K562 (cell line): ENCODE data around the gene POLR1B. TPM values are rescaled to one million over a fixed set of nuclear protein-coding genes. Genes with fewer than 3 reads are reported as not detected.

Experiments used
- ATF4 ChIP-seq: fragments of 450-650 bp; formaldehyde crosslinking; IDR thresholded peaks from 2 replicates; pipeline ENCODE4 v1.4.0; 2022; ENCODE audit warnings: mild to moderate bottlenecking, moderate library complexity
- CHCHD3 ChIP-seq: fragments of 250-450 bp; sonication (Bioruptor Pico); IDR thresholded peaks from 2 replicates; pipeline ENCODE4 v2.1.2; 2022; ENCODE audit warnings: mild to moderate bottlenecking
- CREM ChIP-seq: IDR thresholded peaks from 2 replicates; pipeline ENCODE4 v1.6.1; 2014; ENCODE audit warnings: antibody characterized with exemption, low read depth
- CXXC5 ChIP-seq: fragments of 250-450 bp; sonication (Bioruptor Pico); IDR thresholded peaks from 2 replicates; pipeline ENCODE4 v1.8.0; 2022; ENCODE audit warnings: inconsistent platforms, mild to moderate bottlenecking, moderate library complexity
- ERF ChIP-seq: fragments of 450-650 bp; formaldehyde crosslinking; IDR thresholded peaks from 2 replicates; pipeline ENCODE4 v1.4.0; 2020; ENCODE audit warnings: mild to moderate bottlenecking, mixed read lengths
- FOXA1 ChIP-seq: fragments of 450-650 bp; IDR thresholded peaks from 2 replicates; pipeline ENCODE4 v1.6.1; 2016; ENCODE audit warnings: mild to moderate bottlenecking, borderline replicate concordance
- GTF2B ChIP-seq: IDR thresholded peaks from 2 replicates; pipeline ENCODE4 v1.6.1; 2011; ENCODE audit not compliant: insufficient read length; ENCODE audit errors: extremely low read depth
- HEY1 ChIP-seq: fragments of 250-450 bp; sonication (Bioruptor Pico); IDR thresholded peaks from 2 replicates; pipeline ENCODE4 v1.5.0; 2020; ENCODE audit warnings: mild to moderate bottlenecking, moderate library complexity, borderline replicate concordance
- KDM5B ChIP-seq: fragments of 200-600 bp; sonication (generic); IDR thresholded peaks from 2 replicates; pipeline ENCODE4 v1.6.1; 2012; ENCODE audit warnings: low read depth, mild to moderate bottlenecking, moderate library complexity, low read length, control low read depth, inconsistent platforms; ENCODE audit not compliant: insufficient replicate concordance
- NFATC3 ChIP-seq: fragments of 450-650 bp; IDR thresholded peaks from 2 replicates; pipeline ENCODE4 v1.6.1; 2017; ENCODE audit warnings: mild to moderate bottlenecking
- NFE2L1 ChIP-seq: fragments of 450-650 bp; IDR thresholded peaks from 2 replicates; pipeline ENCODE4 v1.6.1; 2016; ENCODE audit warnings: missing genetic modification characterization, low read depth, mild to moderate bottlenecking, missing compliant biosample characterization, moderate library complexity, borderline replicate concordance
- NFXL1 ChIP-seq: fragments of 450-650 bp; formaldehyde crosslinking; IDR thresholded peaks from 2 replicates; pipeline ENCODE4 v1.4.0; 2021; ENCODE audit warnings: mild to moderate bottlenecking
- RBBP5 ChIP-seq: fragments of 200-600 bp; sonication (generic); IDR thresholded peaks from 2 replicates; pipeline ENCODE4 v1.6.1; 2012; ENCODE audit warnings: borderline replicate concordance, mild to moderate bottlenecking, low read length, control low read depth, inconsistent platforms; ENCODE audit not compliant: insufficient read depth, poor library complexity, severe bottlenecking
- RBM25 ChIP-seq: fragments of 200-400 bp; formaldehyde crosslinking; IDR thresholded peaks from 2 replicates; pipeline ENCODE4 v1.6.1; 2018; ENCODE audit warnings: low read length, low read depth, moderate library complexity; ENCODE audit not compliant: severe bottlenecking
- SNIP1 ChIP-seq: fragments of 450-650 bp; IDR thresholded peaks from 2 replicates; pipeline ENCODE4 v1.7.1; 2017; ENCODE audit warnings: low read depth, mild to moderate bottlenecking
- SOX6 ChIP-seq: fragments of 450-650 bp; IDR thresholded peaks from 2 replicates; pipeline ENCODE4 v1.6.1; 2014; ENCODE audit warnings: mild to moderate bottlenecking
- SRF ChIP-seq, 2 experiments: fragments of 250-450, 450-650 bp in 1 of 2; sonication (Bioruptor Pico) in 1 of 2; sonication (generic) in 1 of 2; formaldehyde crosslinking; IDR thresholded peaks; 2 replicates each; pipeline versions ENCODE4 v1.5.0 to v1.5.1; 2020 to 2022; ENCODE audit warnings: mild to moderate bottlenecking in 1 of 2, missing genetic modification reagents in 1 of 2
- TRIM24 ChIP-seq, 2 experiments: fragments of 450-650 bp; IDR thresholded peaks; 2 replicates each; pipeline ENCODE4 v1.6.1; 2016
- TSC22D4 ChIP-seq: fragments of 450-650 bp; IDR thresholded peaks from 2 replicates; pipeline ENCODE4 v1.6.1; 2016; ENCODE audit warnings: missing genetic modification characterization, missing biosample characterization, control low read depth
- UBTF ChIP-seq, 2 experiments: IDR thresholded peaks; 2 replicates each; pipeline ENCODE4 v1.6.1; 2012; ENCODE audit warnings: improper control_type of control experiment in 2 of 2, low read depth in 2 of 2, low read length in 2 of 2, borderline replicate concordance in 1 of 2
- ZNF395 ChIP-seq: fragments of 200-800 bp; sonication (Bioruptor generic); IDR thresholded peaks from 2 replicates; pipeline ENCODE4 v1.6.1; 2017; ENCODE audit warnings: missing genetic modification characterization, missing compliant biosample characterization
- ZNF398 ChIP-seq: fragments of 250-450 bp; sonication (Bioruptor Pico); IDR thresholded peaks from 2 replicates; pipeline ENCODE4 v1.8.0; 2021; ENCODE audit warnings: moderate library complexity, mild to moderate bottlenecking, inconsistent platforms
- ZZZ3 ChIP-seq: fragments of 450-650 bp; IDR thresholded peaks from 2 replicates; pipeline ENCODE4 v1.6.1; 2016; ENCODE audit warnings: antibody characterized with exemption, mild to moderate bottlenecking, moderate library complexity
- polyA plus RNA-seq, 8 experiments: library from polyadenylated mRNA; depleted of rRNA in 4 of 8; stranded (reverse) in 5 of 8; unstranded in 3 of 8; fragments of >200 nt; fragmentation: Nextera tagmentation in 2 of 8; fragmentation: Illumina TruSeq in 1 of 8; extraction: Ambion mirVana in 2 of 8; extraction: Trizol in 1 of 8; gene quantifications; 2 replicates each; pipeline versions ENCODE4 v1.2.1 to v1.2.3, GENCODE V29; 2011 to 2014; ENCODE audit warnings: inconsistent platforms in 1 of 8, missing spikeins in 1 of 8
- total RNA-seq, 7 experiments: library from RNA; depleted of rRNA in 6 of 7; stranded (reverse); fragments of >200 nt in 6 of 7; fragmentation: Illumina TruSeq in 2 of 7; extraction: Trizol in 2 of 7; gene quantifications; 2 replicates each; pipeline versions ENCODE4 v1.2.1 to v1.2.3, GENCODE V29; 2011 to 2021; ENCODE audit warnings: low replicate concordance in 1 of 7

The POLR1B gene
- total and polyA plus RNA-seq, 9 of the 15 experiments (the other 6 are each of a cell fraction or from before 2014, with no cell fraction given), result 19.8 to 55.1 (median 40.2) TPM

- no peak for TF ChIP-seq GTF2B
- TF ChIP-seq TSC22D4, result no peak
- peak; percentile 70 for TF ChIP-seq CREM
- TF ChIP-seq NFE2L1, result no peak
- TF ChIP-seq CHCHD3, result no peak
- TF ChIP-seq NFATC3, result no peak
- no peak for TF ChIP-seq UBTF (IDR thresholded peaks at IDR 0.05; ENCODE audit: borderline replicate concordance in 1 of 2, low read depth in 2 of 2, low read length in 2 of 2)
- TF ChIP-seq HEY1 (CRISPR knock-in tag), result no peak
- no peak for TF ChIP-seq RBM25
- no peak for TF ChIP-seq ATF4 (CRISPR knock-in tag)
- TF ChIP-seq ZZZ3, result no peak
- TF ChIP-seq TRIM24 (IDR thresholded peaks at IDR 0.05), result no peak
- TF ChIP-seq SRF (CRISPR knock-in tag; IDR thresholded peaks at IDR 0.05), result peak in 1 of 2 experiments; percentile 74; a peak in 1 of 4 replicates
- no peak for TF ChIP-seq ZNF398 (CRISPR knock-in tag)
- TF ChIP-seq KDM5B, result no peak
- TF ChIP-seq ZNF395 (CRISPR knock-in tag), result no peak
- no peak for TF ChIP-seq ERF (CRISPR knock-in tag)
- TF ChIP-seq CXXC5, result peak; percentile 37; the same call in 1 of the 2 replicates
- 0 out of 2 replicates have a peak, but pooled peaks have one; percentile 32 for TF ChIP-seq SOX6
- no peak for TF ChIP-seq NFXL1 (CRISPR knock-in tag)
- TF ChIP-seq FOXA1, result no peak
- no peak for TF ChIP-seq SNIP1
- TF ChIP-seq RBBP5, result no peak
These were observed 80.2 kb downstream of the POLR1B start (continued) for GRCh38 chr2:112622528-112622849.
